SK-N-MC (cell line): ENCODE data around the gene GOLGA5.
A peak's percentile ranks its signal among the peaks of the same experiment; 100 is the strongest.

Experiments used
- EZH2 ChIP-seq: fragments of 200-600 bp; sonication (generic); IDR thresholded peaks from one replicate; pipeline ENCODE4 v1.6.1; 2017; ENCODE audit warnings: antibody characterized with exemption
- FOXP2 ChIP-seq: optimal IDR thresholded peaks from 2 replicates; pipeline ENCODE3; 2011; ENCODE audit warnings: mild to moderate bottlenecking, moderate library complexity; ENCODE audit not compliant: insufficient read depth; ENCODE audit errors: extremely low read length, control extremely low read depth
- POLR2AphosphoS5 ChIP-seq: IDR thresholded peaks from 2 replicates; pipeline ENCODE4 v1.6.1; 2012; ENCODE audit warnings: mild to moderate bottlenecking, low read depth, low read length, borderline replicate concordance

DNA sequence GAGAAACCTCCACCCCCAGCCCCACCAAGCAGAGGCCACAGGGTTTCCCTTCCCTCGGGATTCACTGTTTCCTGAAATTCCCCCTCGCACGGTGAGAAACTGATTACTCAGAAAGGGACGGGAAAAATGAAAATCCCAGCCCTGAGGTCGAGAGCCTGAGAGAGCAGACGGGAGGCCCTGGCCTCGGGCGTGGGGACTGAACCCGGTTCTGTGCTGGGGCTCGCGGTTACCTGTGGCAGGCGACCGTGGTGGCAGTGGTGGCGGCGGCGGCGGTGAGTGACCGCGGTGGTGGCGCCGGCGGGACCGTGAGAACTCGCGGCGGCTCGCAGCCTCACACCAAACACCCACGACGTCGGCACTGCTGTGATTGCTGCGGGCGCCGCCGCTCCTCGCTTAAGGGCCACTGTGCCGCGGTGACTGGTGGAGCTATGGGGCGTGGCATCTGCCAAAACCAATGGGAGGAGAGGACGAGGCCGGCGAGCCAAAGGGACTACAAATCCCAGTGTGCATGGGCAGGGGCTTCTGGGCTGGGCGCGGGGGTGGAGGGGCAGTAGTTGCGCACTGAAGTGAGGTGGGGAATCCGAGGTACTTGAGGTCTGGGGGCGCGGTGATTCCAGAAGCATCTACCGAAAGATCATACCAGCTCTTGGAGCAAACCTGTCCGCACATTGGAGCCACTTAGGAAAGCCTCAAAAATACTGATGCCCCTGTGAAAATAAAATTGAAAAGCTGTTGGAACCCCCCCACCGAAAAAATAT is 45.7 kb upstream of the GOLGA5 start, which contains the start of gene LGMN:
- TF ChIP-seq EZH2 (no peak), POLR2AphosphoS5 (peak; percentile 98), FOXP2 (no peak)
